K562 (cell line): ENCODE results near the gene PRMT2.

Source experiments
- EP300 ChIP-seq: IDR thresholded peaks from 2 replicates; pipeline ENCODE4 v1.6.1; 2012; ENCODE audit warnings: low read length, improper control_type of control experiment
- GTF2E2 ChIP-seq: fragments of 200-800 bp; sonication (Bioruptor generic); IDR thresholded peaks from 2 replicates; pipeline ENCODE4 v1.6.1; 2016; ENCODE audit warnings: missing genetic modification characterization, missing compliant biosample characterization
- HEY1 ChIP-seq: fragments of 250-450 bp; sonication (Bioruptor Pico); IDR thresholded peaks from 2 replicates; pipeline ENCODE4 v1.5.0; 2020; ENCODE audit warnings: mild to moderate bottlenecking, moderate library complexity, borderline replicate concordance
- IRF2 ChIP-seq: sonication (generic); formaldehyde crosslinking; IDR thresholded peaks from 2 replicates; pipeline ENCODE4 v1.8.1; 2022; ENCODE audit warnings: mild to moderate bottlenecking, missing genetic modification reagents
- SPI1 ChIP-seq: IDR thresholded peaks from 2 replicates; pipeline ENCODE4 v1.6.1; 2011; ENCODE audit warnings: low read depth, low read length, control low read depth, borderline replicate concordance
- TEAD1 ChIP-seq, 2 experiments: fragments of 450-650 bp in 1 of 2; sonication (generic) in 1 of 2; formaldehyde crosslinking; IDR thresholded peaks; 2 replicates each; pipeline versions ENCODE4 v1.4.0 to v1.8.0; 2020 to 2022; ENCODE audit warnings: mild to moderate bottlenecking in 2 of 2, missing genetic modification reagents in 1 of 2
- TF ChIP-seq, protein P1 (sequence below): sonication (generic); formaldehyde crosslinking; IDR thresholded peaks from 2 replicates; pipeline ENCODE4 v1.5.0; 2020; ENCODE audit warnings: missing genetic modification reagents
- TF ChIP-seq, protein P2 (sequence below): fragments of 200-600 bp; sonication (generic); IDR thresholded peaks from one replicate; pipeline ENCODE4 v1.6.1; 2012; ENCODE audit warnings: mild to moderate bottlenecking, low read depth, low read length, inconsistent platforms
- TF ChIP-seq, protein P3 (sequence below), 3 experiments: IDR thresholded peaks in 2 of 3; conservative IDR thresholded peaks in 1 of 3; 2 replicates each; pipeline ENCODE4 v1.5.1; 2011 to 2012; ENCODE audit warnings: low read length in 3 of 3, mild to moderate bottlenecking in 3 of 3, control low read depth in 2 of 3, improper control_type of control experiment in 1 of 3, inconsistent platforms in 1 of 3, low read depth in 1 of 3, mixed read lengths in 1 of 3, moderate library complexity in 1 of 3; ENCODE audit not compliant: insufficient read depth in 2 of 3
- TF ChIP-seq, protein P4 (sequence below): fragments of 450-650 bp; formaldehyde crosslinking; IDR thresholded peaks from 2 replicates; pipeline ENCODE4 v1.4.0; 2020; ENCODE audit warnings: mild to moderate bottlenecking, moderate library complexity
- TF ChIP-seq, protein P5 (sequence below), 2 experiments: fragments of 450-650 bp; IDR thresholded peaks; 2 replicates each; pipeline ENCODE4 v1.6.1; 2016

DNA sequence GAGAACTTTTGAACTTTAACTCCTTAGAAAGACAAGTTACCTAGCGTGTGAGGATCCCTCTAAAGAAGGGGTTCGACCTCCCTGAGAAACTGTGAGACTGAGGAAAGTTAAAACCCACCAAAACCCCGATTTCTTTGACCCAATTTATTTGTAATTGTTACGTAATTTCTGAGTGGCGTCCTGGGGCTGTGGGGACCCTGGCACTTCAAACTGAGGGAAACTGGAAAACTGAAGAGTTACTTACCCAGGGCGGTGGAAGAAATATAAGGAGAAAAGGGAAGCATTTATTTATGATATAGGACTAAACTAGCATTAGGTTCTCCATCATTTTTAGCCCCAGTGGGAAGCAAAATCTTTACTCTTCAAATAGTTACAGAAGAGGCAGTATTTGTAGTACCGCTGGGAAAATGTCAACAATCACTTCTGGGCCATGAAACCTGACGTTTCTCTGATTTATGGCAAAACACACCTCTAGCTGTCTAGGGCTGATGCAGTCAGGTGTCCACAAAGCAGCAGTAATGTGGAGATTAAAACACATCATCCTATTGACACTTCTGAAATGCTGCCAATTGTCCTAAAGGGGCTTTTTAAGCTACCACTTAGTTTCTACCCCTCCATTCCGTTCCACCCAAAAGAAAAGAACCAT lies 31.0 kb upstream of the PRMT2 start:
- TF ChIP-seq, protein P1, sequence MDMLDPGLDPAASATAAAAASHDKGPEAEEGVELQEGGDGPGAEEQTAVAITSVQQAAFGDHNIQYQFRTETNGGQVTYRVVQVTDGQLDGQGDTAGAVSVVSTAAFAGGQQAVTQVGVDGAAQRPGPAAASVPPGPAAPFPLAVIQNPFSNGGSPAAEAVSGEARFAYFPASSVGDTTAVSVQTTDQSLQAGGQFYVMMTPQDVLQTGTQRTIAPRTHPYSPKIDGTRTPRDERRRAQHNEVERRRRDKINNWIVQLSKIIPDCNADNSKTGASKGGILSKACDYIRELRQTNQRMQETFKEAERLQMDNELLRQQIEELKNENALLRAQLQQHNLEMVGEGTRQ (CRISPR knock-in tag): no peak
- TF ChIP-seq EP300 (no peak), TEAD1 (CRISPR knock-in tag; IDR thresholded peaks at IDR 0.05) (no peak), IRF2 (CRISPR knock-in tag) (no peak), GTF2E2 (no peak), SPI1 (no peak), HEY1 (CRISPR knock-in tag) (no peak)
- TF ChIP-seq, protein P2, sequence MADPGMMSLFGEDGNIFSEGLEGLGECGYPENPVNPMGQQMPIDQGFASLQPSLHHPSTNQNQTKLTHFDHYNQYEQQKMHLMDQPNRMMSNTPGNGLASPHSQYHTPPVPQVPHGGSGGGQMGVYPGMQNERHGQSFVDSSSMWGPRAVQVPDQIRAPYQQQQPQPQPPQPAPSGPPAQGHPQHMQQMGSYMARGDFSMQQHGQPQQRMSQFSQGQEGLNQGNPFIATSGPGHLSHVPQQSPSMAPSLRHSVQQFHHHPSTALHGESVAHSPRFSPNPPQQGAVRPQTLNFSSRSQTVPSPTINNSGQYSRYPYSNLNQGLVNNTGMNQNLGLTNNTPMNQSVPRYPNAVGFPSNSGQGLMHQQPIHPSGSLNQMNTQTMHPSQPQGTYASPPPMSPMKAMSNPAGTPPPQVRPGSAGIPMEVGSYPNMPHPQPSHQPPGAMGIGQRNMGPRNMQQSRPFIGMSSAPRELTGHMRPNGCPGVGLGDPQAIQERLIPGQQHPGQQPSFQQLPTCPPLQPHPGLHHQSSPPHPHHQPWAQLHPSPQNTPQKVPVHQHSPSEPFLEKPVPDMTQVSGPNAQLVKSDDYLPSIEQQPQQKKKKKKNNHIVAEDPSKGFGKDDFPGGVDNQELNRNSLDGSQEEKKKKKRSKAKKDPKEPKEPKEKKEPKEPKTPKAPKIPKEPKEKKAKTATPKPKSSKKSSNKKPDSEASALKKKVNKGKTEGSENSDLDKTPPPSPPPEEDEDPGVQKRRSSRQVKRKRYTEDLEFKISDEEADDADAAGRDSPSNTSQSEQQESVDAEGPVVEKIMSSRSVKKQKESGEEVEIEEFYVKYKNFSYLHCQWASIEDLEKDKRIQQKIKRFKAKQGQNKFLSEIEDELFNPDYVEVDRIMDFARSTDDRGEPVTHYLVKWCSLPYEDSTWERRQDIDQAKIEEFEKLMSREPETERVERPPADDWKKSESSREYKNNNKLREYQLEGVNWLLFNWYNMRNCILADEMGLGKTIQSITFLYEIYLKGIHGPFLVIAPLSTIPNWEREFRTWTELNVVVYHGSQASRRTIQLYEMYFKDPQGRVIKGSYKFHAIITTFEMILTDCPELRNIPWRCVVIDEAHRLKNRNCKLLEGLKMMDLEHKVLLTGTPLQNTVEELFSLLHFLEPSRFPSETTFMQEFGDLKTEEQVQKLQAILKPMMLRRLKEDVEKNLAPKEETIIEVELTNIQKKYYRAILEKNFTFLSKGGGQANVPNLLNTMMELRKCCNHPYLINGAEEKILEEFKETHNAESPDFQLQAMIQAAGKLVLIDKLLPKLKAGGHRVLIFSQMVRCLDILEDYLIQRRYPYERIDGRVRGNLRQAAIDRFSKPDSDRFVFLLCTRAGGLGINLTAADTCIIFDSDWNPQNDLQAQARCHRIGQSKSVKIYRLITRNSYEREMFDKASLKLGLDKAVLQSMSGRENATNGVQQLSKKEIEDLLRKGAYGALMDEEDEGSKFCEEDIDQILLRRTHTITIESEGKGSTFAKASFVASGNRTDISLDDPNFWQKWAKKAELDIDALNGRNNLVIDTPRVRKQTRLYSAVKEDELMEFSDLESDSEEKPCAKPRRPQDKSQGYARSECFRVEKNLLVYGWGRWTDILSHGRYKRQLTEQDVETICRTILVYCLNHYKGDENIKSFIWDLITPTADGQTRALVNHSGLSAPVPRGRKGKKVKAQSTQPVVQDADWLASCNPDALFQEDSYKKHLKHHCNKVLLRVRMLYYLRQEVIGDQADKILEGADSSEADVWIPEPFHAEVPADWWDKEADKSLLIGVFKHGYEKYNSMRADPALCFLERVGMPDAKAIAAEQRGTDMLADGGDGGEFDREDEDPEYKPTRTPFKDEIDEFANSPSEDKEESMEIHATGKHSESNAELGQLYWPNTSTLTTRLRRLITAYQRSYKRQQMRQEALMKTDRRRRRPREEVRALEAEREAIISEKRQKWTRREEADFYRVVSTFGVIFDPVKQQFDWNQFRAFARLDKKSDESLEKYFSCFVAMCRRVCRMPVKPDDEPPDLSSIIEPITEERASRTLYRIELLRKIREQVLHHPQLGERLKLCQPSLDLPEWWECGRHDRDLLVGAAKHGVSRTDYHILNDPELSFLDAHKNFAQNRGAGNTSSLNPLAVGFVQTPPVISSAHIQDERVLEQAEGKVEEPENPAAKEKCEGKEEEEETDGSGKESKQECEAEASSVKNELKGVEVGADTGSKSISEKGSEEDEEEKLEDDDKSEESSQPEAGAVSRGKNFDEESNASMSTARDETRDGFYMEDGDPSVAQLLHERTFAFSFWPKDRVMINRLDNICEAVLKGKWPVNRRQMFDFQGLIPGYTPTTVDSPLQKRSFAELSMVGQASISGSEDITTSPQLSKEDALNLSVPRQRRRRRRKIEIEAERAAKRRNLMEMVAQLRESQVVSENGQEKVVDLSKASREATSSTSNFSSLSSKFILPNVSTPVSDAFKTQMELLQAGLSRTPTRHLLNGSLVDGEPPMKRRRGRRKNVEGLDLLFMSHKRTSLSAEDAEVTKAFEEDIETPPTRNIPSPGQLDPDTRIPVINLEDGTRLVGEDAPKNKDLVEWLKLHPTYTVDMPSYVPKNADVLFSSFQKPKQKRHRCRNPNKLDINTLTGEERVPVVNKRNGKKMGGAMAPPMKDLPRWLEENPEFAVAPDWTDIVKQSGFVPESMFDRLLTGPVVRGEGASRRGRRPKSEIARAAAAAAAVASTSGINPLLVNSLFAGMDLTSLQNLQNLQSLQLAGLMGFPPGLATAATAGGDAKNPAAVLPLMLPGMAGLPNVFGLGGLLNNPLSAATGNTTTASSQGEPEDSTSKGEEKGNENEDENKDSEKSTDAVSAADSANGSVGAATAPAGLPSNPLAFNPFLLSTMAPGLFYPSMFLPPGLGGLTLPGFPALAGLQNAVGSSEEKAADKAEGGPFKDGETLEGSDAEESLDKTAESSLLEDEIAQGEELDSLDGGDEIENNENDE: no peak
- TF ChIP-seq, protein P3, sequence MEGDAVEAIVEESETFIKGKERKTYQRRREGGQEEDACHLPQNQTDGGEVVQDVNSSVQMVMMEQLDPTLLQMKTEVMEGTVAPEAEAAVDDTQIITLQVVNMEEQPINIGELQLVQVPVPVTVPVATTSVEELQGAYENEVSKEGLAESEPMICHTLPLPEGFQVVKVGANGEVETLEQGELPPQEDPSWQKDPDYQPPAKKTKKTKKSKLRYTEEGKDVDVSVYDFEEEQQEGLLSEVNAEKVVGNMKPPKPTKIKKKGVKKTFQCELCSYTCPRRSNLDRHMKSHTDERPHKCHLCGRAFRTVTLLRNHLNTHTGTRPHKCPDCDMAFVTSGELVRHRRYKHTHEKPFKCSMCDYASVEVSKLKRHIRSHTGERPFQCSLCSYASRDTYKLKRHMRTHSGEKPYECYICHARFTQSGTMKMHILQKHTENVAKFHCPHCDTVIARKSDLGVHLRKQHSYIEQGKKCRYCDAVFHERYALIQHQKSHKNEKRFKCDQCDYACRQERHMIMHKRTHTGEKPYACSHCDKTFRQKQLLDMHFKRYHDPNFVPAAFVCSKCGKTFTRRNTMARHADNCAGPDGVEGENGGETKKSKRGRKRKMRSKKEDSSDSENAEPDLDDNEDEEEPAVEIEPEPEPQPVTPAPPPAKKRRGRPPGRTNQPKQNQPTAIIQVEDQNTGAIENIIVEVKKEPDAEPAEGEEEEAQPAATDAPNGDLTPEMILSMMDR (IDR thresholded peaks at IDR 0.05 in 2 of 3, conservative IDR thresholded peaks at IDR 0.05 in 1 of 3; ENCODE audit: insufficient read depth in 2 of 3, low read depth in 1 of 3, low read length in 3 of 3): no peak
- TF ChIP-seq, protein P4, sequence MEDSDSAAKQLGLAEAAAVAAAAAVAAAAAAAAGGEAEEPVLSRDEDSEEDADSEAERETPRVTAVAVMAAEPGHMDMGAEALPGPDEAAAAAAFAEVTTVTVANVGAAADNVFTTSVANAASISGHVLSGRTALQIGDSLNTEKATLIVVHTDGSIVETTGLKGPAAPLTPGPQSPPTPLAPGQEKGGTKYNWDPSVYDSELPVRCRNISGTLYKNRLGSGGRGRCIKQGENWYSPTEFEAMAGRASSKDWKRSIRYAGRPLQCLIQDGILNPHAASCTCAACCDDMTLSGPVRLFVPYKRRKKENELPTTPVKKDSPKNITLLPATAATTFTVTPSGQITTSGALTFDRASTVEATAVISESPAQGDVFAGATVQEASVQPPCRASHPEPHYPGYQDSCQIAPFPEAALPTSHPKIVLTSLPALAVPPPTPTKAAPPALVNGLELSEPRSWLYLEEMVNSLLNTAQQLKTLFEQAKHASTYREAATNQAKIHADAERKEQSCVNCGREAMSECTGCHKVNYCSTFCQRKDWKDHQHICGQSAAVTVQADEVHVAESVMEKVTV: no peak
- TF ChIP-seq, protein P5, sequence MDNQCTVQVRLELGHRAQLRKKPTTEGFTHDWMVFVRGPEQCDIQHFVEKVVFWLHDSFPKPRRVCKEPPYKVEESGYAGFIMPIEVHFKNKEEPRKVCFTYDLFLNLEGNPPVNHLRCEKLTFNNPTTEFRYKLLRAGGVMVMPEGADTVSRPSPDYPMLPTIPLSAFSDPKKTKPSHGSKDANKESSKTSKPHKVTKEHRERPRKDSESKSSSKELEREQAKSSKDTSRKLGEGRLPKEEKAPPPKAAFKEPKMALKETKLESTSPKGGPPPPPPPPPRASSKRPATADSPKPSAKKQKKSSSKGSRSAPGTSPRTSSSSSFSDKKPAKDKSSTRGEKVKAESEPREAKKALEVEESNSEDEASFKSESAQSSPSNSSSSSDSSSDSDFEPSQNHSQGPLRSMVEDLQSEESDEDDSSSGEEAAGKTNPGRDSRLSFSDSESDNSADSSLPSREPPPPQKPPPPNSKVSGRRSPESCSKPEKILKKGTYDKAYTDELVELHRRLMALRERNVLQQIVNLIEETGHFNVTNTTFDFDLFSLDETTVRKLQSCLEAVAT (IDR thresholded peaks at IDR 0.05): no peak
